ENCODE data around the gene ARID1A.

Gene ARID1A

GRCh38 chr1:26754086-26754874, 58.5 kb downstream of the ARID1A start:
- H3K27ac ChIP-seq, result peak overlapping the region; percentile 35
- TF ChIP-seq CTCF (conservative IDR thresholded peaks at IDR 0.05), result no peak

- H3K27ac ChIP-seq, result no peak overlapping the region
- no peak for TF ChIP-seq CTCF (conservative IDR thresholded peaks at IDR 0.05)
Measured at GRCh38 chr1:26758358-26758757, 62.5 kb downstream of the ARID1A start.

GRCh38 chr1:26759531-26759930, 63.7 kb downstream of the ARID1A start:
- TF ChIP-seq CTCF (conservative IDR thresholded peaks at IDR 0.05), result no peak
- H3K27ac ChIP-seq, result no peak overlapping the region

GRCh38 chr1:26761217-26761616, 65.4 kb downstream of the ARID1A start:
- H3K27ac ChIP-seq, result no peak overlapping the region
- peak; percentile 28 for TF ChIP-seq CTCF (conservative IDR thresholded peaks at IDR 0.05)

- no peak overlapping the region for H3K27ac ChIP-seq
- no peak for TF ChIP-seq CTCF (conservative IDR thresholded peaks at IDR 0.05)
Measured at GRCh38 chr1:26767714-26768113, 71.9 kb downstream of the ARID1A start.

GRCh38 chr1:26768755-26769154, 72.9 kb downstream of the ARID1A start:
- no peak overlapping the region for H3K27ac ChIP-seq
- no peak for TF ChIP-seq CTCF (conservative IDR thresholded peaks at IDR 0.05)

GRCh38 chr1:26771285-26771642, 75.4 kb downstream of the ARID1A start:
- no peak for TF ChIP-seq CTCF (conservative IDR thresholded peaks at IDR 0.05)
- H3K27ac ChIP-seq, result no peak overlapping the region
